ENCODE measurements around the gene SPACA4. TPM values are rescaled to one million over a fixed set of nuclear protein-coding genes. Genes with fewer than 3 reads are reported as not detected.
"Not testable (repeated sequence)": the region's sequence is repeated elsewhere in the genome, so short reads cannot be mapped to it uniquely, and the experiment has no call there.

Gene SPACA4
- polyA plus RNA-seq, 1 donor (not counting 4 experiments of a cell fraction or from before 2014, with no cell fraction given) = 0.08 TPM

- Histone ChIP-seq H3K9ac (ENCODE audit: control insufficient read depth, extremely low read depth, insufficient read depth, low read length) (no peak overlapping the region), H3K79me2 (ENCODE audit: control insufficient read depth, insufficient read depth, low read length) (no peaks in the 10 kb centered on the region), H3K4me1 (ENCODE audit: control insufficient read depth, extremely low read depth, insufficient read depth, low read length) (peaks cover 39% of the 10 kb centered on the region), H2AFZ (ENCODE audit: control insufficient read depth, low read length) (no peak overlapping the region), H3K9me3 (ENCODE audit: control insufficient read depth, low read depth, low read length) (no peaks in the 10 kb centered on the region), H3K36me3 (ENCODE audit: control insufficient read depth in 2 of 2, extremely low read depth in 1 of 2, insufficient read depth in 2 of 2, low read length in 2 of 2) (peaks cover 0 to 1% of the 10 kb centered on the region in 2 experiments), H3K9me1 (ENCODE audit: control insufficient read depth, extremely low read depth, insufficient read depth, low read length) (no peaks in the 10 kb centered on the region), H4K20me1 (ENCODE audit: control insufficient read depth, extremely low read depth, insufficient read depth, low read length) (no peaks in the 10 kb centered on the region), H3K27me3 (ENCODE audit: control insufficient read depth, extremely low read depth, insufficient read depth, low read length) (no peaks in the 10 kb centered on the region), H3K27ac (ENCODE audit: control insufficient read depth, insufficient read depth, low read length) (no peak overlapping the region), H3K4me2 (ENCODE audit: control insufficient read depth, extremely low read depth, insufficient read depth, low read depth, low read length) (no peak overlapping the region), H3K4me3 (ENCODE audit: control insufficient read depth in 2 of 3, extremely low read depth in 1 of 3, insufficient read depth in 2 of 3, low read depth in 1 of 3, low read length in 3 of 3) (no peak overlapping the region)
- dilution Hi-C loops (cut with MboI; ENCODE audit: extremely low pct_ligation_motif_present, low sequenced_read_pairs) = no loop called here
- DNase-seq (ENCODE audit: low read depth, low spot score) (no peak), FAIRE-seq (no peak)
- no peak for TF ChIP-seq CTCF (optimal IDR thresholded peaks at IDR 0.05 in 1 of 3, IDR thresholded peaks at IDR 0.05 in 1 of 3, conservative IDR thresholded peaks at IDR 0.05 in 1 of 3; ENCODE audit: extremely low read depth in 1 of 3, insufficient read depth in 2 of 3, low read length in 3 of 3)
- no peak for TF ChIP-seq EZH2 (IDR thresholded peaks at IDR 0.05; ENCODE audit: low read length)
These were observed 23.9 kb downstream of the SPACA4 start for GRCh38 chr19:48630296-48631063.

- no peak for FAIRE-seq
- no peak overlapping the region for H3K4me2 ChIP-seq (ENCODE audit: control insufficient read depth, extremely low read depth, insufficient read depth, low read depth, low read length)
- peaks cover 0 to 1% of the 10 kb centered on the region in 2 experiments for H3K36me3 ChIP-seq (ENCODE audit: control insufficient read depth in 2 of 2, extremely low read depth in 1 of 2, insufficient read depth in 2 of 2, low read length in 2 of 2)
- peaks cover 44% of the 10 kb centered on the region for H3K4me1 ChIP-seq (ENCODE audit: control insufficient read depth, extremely low read depth, insufficient read depth, low read length)
- no peaks in the 10 kb centered on the region for H4K20me1 ChIP-seq (ENCODE audit: control insufficient read depth, extremely low read depth, insufficient read depth, low read length)
- dilution Hi-C loops (cut with MboI; ENCODE audit: extremely low pct_ligation_motif_present, low sequenced_read_pairs) = no loop called here
- TF ChIP-seq CTCF (optimal IDR thresholded peaks at IDR 0.05 in 1 of 3, IDR thresholded peaks at IDR 0.05 in 1 of 3, conservative IDR thresholded peaks at IDR 0.05 in 1 of 3; ENCODE audit: extremely low read depth in 1 of 3, insufficient read depth in 2 of 3, low read length in 3 of 3) (no peak), EZH2 (IDR thresholded peaks at IDR 0.05; ENCODE audit: low read length) (no peak)
- no peak overlapping the region for H3K27ac ChIP-seq (ENCODE audit: control insufficient read depth, insufficient read depth, low read length)
- no peak overlapping the region for H3K4me3 ChIP-seq (ENCODE audit: control insufficient read depth in 2 of 3, extremely low read depth in 1 of 3, insufficient read depth in 2 of 3, low read depth in 1 of 3, low read length in 3 of 3)
- no peaks in the 10 kb centered on the region for H3K9me3 ChIP-seq (ENCODE audit: control insufficient read depth, low read depth, low read length)
- H3K9me1 ChIP-seq (ENCODE audit: control insufficient read depth, extremely low read depth, insufficient read depth, low read length) = no peaks in the 10 kb centered on the region
- no peak overlapping the region for H2AFZ ChIP-seq (ENCODE audit: control insufficient read depth, low read length)
- H3K27me3 ChIP-seq (ENCODE audit: control insufficient read depth, extremely low read depth, insufficient read depth, low read length) = no peaks in the 10 kb centered on the region
- no peak for DNase-seq (ENCODE audit: low read depth, low spot score)
- no peaks in the 10 kb centered on the region for H3K79me2 ChIP-seq (ENCODE audit: control insufficient read depth, insufficient read depth, low read length)
- H3K9ac ChIP-seq (ENCODE audit: control insufficient read depth, extremely low read depth, insufficient read depth, low read length) = no peak overlapping the region
These were observed 24.7 kb downstream of the SPACA4 start for GRCh38 chr19:48631225-48631624.

GRCh38 chr19:48632286-48632685 lies 25.7 kb downstream of the SPACA4 start:
- H3K4me3 ChIP-seq (ENCODE audit: control insufficient read depth in 2 of 3, extremely low read depth in 1 of 3, insufficient read depth in 2 of 3, low read depth in 1 of 3, low read length in 3 of 3); H3K9me1 ChIP-seq (ENCODE audit: control insufficient read depth, extremely low read depth, insufficient read depth, low read length); DNase-seq (ENCODE audit: low read depth, low spot score); dilution Hi-C loops (cut with MboI; ENCODE audit: extremely low pct_ligation_motif_present, low sequenced_read_pairs); H3K9ac ChIP-seq (ENCODE audit: control insufficient read depth, extremely low read depth, insufficient read depth, low read length); H2AFZ ChIP-seq (ENCODE audit: control insufficient read depth, low read length); H3K27me3 ChIP-seq (ENCODE audit: control insufficient read depth, extremely low read depth, insufficient read depth, low read length); H3K79me2 ChIP-seq (ENCODE audit: control insufficient read depth, insufficient read depth, low read length); H3K27ac ChIP-seq (ENCODE audit: control insufficient read depth, insufficient read depth, low read length); H3K36me3 ChIP-seq (ENCODE audit: control insufficient read depth in 2 of 2, extremely low read depth in 1 of 2, insufficient read depth in 2 of 2, low read length in 2 of 2); H4K20me1 ChIP-seq (ENCODE audit: control insufficient read depth, extremely low read depth, insufficient read depth, low read length); FAIRE-seq; H3K9me3 ChIP-seq (ENCODE audit: control insufficient read depth, low read depth, low read length): not testable (repeated sequence)
- H3K4me2 ChIP-seq (ENCODE audit: control insufficient read depth, extremely low read depth, insufficient read depth, low read depth, low read length) = peak overlapping the region; percentile 14
- peaks cover 47% of the 10 kb centered on the region for H3K4me1 ChIP-seq (ENCODE audit: control insufficient read depth, extremely low read depth, insufficient read depth, low read length)
